ENCODE data around the gene ALDH7A1.

Gene ALDH7A1

DNA sequence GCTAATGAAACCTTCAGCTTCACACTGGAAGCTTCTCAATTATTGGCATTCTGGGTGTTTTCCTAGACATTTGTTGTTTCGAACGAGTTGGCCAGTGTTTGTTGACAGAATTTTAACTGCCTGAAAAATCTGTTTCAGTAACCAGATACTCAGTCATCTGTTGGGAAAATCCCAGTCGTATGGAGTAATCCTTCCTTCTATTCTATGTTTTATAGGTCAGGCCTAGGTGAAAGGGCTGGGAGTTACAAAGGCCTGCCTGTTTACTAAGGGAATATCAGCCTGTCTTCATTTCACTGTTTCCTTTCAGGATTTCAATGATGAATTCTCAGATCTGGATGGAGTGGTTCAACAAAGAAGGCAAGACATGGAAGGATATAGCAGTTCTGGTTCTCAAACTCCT, 111.9 kb downstream of the ALDH7A1 start:
- Histone ChIP-seq H3K36me3 (ENCODE audit: insufficient read depth, low read length) (peaks cover 52% of the 10 kb centered on the region), H3K27ac (ENCODE audit: low read depth, low read length) (no peak overlapping the region), H3K27me3 (ENCODE audit: control insufficient read depth in 1 of 2, insufficient read depth in 2 of 2, low read length in 2 of 2) (no peaks in the 10 kb centered on the region), H3K9me3 (ENCODE audit: low read length) (no peaks in the 10 kb centered on the region), H3K9ac (ENCODE audit: low read length) (no peak overlapping the region), H3K4me3 (ENCODE audit: low read depth in 1 of 2, low read length in 2 of 2) (no peak overlapping the region), H3K4me1 (ENCODE audit: insufficient read depth, low read length) (peaks cover 28% of the 10 kb centered on the region)

DNA sequence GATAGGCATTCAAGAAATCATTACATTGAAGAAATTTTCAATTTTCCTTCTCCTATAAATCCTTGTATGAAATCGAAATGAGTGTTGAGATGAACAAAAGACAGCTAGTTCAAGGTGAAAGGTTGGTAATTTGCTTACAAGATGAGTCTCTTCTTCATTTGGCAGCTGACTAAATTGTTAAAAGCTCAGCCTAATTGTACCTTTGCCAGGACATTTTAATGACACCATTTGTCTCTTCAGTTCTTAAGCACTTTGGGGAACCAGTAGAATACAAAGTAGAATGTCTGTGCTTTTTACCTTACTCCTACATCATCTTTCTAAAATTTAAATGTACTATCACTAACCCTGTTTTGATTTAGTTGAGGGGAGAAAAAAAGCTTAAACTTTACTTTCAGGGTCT, 112.4 kb downstream of the ALDH7A1 start:
- Histone ChIP-seq H3K27ac (ENCODE audit: low read depth, low read length) (no peak overlapping the region), H3K27me3 (ENCODE audit: control insufficient read depth in 1 of 2, insufficient read depth in 2 of 2, low read length in 2 of 2) (no peaks in the 10 kb centered on the region), H3K9ac (ENCODE audit: low read length) (no peak overlapping the region), H3K4me1 (ENCODE audit: insufficient read depth, low read length) (peaks cover 30% of the 10 kb centered on the region), H3K9me3 (ENCODE audit: low read length) (no peaks in the 10 kb centered on the region), H3K4me3 (ENCODE audit: low read depth in 1 of 2, low read length in 2 of 2) (no peak overlapping the region), H3K36me3 (ENCODE audit: insufficient read depth, low read length) (peaks cover 46% of the 10 kb centered on the region)

DNA sequence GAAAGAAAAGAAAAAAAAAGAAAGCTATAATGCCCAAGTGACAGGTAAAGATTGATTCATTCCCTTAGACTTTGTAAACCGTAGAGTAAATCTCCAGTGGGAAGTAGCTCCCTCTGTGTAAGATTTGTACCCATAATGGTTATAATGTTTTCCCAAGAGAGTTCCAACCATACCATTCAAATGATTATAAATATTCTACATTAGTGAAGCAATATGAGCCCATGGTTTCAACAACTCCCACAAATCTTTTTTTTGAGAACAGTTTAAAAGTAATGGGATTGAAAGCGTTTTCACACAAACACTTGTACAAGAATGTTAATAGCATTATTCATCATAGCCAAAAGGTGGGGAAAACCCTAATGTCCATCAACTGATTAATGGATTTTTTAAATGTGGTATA, 113.8 kb downstream of the ALDH7A1 start:
- Histone ChIP-seq H3K9ac (ENCODE audit: low read length) (no peak overlapping the region), H3K27ac (ENCODE audit: low read depth, low read length) (no peak overlapping the region), H3K4me1 (ENCODE audit: insufficient read depth, low read length) (peaks cover 40% of the 10 kb centered on the region), H3K27me3 (ENCODE audit: control insufficient read depth in 1 of 2, insufficient read depth in 2 of 2, low read length in 2 of 2) (no peaks in the 10 kb centered on the region), H3K4me3 (ENCODE audit: low read depth in 1 of 2, low read length in 2 of 2) (no peak overlapping the region), H3K36me3 (ENCODE audit: insufficient read depth, low read length) (peaks cover 33% of the 10 kb centered on the region), H3K9me3 (ENCODE audit: low read length) (no peaks in the 10 kb centered on the region)

Measured in muscle layer of colon (tissue), 2 donors.